ENCODE data around the gene GLCE.

GRCh38 chr15:69299943-69300588 lies 139.6 kb downstream of the GLCE start:
- TF ChIP-seq CTCF (IDR thresholded peaks at IDR 0.05), result no peak
- no peak for TF ChIP-seq POLR2A (IDR thresholded peaks at IDR 0.05)
